SK-N-MC (cell line): ENCODE measurements around the gene DNASE2.

Experiments
- EZH2 ChIP-seq: fragments of 200-600 bp; sonication (generic); IDR thresholded peaks from one replicate; pipeline ENCODE4 v1.6.1; 2017; ENCODE audit warnings: antibody characterized with exemption
- FOXP2 ChIP-seq: optimal IDR thresholded peaks from 2 replicates; pipeline ENCODE3; 2011; ENCODE audit warnings: mild to moderate bottlenecking, moderate library complexity; ENCODE audit not compliant: insufficient read depth; ENCODE audit errors: extremely low read length, control extremely low read depth
- POLR2AphosphoS5 ChIP-seq: IDR thresholded peaks from 2 replicates; pipeline ENCODE4 v1.6.1; 2012; ENCODE audit warnings: mild to moderate bottlenecking, low read depth, low read length, borderline replicate concordance

DNA sequence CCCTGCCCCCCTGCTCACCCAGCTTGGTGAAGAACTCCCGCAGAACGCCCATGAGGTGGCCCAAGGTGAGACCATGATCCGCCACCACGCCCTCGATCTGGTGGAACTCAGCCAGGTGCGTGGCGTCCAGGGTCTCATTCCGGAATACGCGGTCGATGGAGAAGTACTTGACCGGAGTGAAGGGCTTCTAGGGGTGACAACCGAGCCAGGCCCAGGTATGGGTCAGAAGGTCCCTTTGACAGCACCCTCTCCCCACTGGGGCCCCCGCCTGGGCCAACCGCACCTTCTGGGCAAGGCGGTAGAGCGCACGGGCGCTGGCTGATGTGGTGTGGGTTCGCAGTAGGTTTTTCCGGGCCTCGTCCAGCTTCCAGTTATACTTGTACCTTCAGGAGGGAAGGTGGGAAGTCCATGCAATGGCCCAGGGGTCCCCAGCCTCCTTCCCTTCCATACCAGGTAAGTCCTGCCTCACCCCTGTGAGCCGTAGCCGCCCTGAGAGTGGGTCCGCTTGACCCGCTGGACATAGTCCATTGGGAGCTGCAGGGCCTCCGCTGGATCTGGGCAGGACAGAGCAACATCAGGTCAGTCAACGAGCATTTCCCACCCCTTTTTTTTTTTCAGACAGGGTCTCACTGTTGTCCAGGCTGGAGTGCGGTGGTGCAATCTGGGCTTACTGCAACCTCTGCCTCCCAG lies 43.5 kb upstream of the DNASE2 start:
- TF ChIP-seq POLR2AphosphoS5 (no peak), EZH2 (no peak), FOXP2 (no peak)
